NOMO-1 treated with dmso at 0.1 percent for 144 hours (cell line): ENCODE data around the gene PPP1R7.

Experiments
- DNase-seq: peaks from one replicate; lab custom pipeline; 2025; ENCODE audit not compliant: unreplicated experiment; lab: John Stamatoyannopoulos, UW

Gene PPP1R7

GRCh38 chr2:241120440-241120839 is 29.8 kb upstream of the PPP1R7 start:
- no peak for DNase-seq

GRCh38 chr2:241121008-241121407 is 29.3 kb upstream of the PPP1R7 start:
- DNase-seq: no peak

- DNase-seq: no peak
Observed at GRCh38 chr2:241122376-241123002, 27.8 kb upstream of the PPP1R7 start.

- DNase-seq: no peak
Observed at GRCh38 chr2:241123816-241124536, 26.3 kb upstream of the PPP1R7 start.

DNA sequence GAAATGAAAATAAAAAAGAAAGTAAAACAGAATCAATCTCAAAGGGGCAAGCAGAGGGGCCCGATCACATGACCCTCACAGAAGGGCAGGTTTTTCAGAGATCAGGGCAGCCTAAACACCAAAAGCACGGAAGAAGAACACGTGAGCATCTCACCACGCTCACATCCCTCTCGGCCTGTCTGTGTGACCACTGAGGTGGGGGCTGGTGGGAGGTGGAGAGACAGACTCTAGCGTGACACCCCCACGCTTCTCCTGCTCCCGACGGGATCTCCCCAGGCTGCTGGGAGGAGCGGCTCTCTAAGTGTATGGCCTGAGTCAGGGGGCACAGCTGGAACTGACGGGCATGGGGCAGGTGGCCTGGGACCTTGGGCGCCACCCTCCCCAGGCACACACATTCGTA is 24.6 kb upstream of the PPP1R7 start:
- no peak for DNase-seq

GRCh38 chr2:241126201-241126611 is 24.1 kb upstream of the PPP1R7 start:
- DNase-seq: no peak

DNA sequence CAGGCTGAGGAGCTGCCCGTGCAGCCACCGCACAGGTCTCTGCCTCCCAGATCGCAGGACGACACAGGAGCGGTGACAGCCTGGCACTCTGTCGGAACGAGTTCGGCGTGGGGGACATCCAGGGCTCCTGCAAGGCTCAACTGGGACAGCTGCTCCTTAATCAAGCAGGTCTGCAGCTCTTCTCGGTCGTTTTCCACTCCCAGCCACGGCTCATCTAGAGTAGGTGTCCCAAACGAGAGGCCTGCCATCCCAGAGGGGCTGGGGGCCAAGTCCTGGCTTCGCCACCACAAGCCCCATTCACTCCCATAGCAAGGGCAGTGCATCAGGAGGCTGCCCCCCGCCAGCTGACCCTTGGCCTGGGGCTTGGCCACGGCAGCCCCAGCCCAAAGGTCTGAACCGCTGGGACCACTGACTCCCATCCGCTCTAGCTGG is 23.5 kb upstream of the PPP1R7 start:
- DNase-seq: no peak

GRCh38 chr2:241128266-241128665 is 22.0 kb upstream of the PPP1R7 start:
- no peak for DNase-seq

- DNase-seq: no peak
Observed at GRCh38 chr2:241129086-241129871, 21.0 kb upstream of the PPP1R7 start.

- DNase-seq: no peak
Observed at GRCh38 chr2:241130316-241130715, 20.0 kb upstream of the PPP1R7 start.

DNA sequence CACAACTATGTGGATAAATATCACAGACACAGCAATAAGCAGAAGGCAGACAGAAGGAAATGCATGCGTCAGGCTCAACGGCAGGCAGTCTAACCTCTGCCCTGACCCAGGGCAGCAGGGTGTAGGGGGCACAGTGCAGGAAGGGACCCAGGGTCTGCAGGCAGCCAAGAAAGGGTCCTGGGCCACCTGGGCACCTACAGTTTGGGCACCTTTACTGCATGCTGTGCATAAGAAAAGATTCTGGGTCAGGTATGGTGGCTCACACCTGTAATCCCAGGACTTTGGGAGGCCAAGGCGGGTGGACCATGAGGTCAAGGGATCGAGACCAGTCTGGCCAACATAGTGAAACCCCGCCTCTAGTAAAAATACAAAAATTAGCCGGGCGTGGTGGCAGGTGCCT is 18.7 kb upstream of the PPP1R7 start:
- DNase-seq: no peak

DNA sequence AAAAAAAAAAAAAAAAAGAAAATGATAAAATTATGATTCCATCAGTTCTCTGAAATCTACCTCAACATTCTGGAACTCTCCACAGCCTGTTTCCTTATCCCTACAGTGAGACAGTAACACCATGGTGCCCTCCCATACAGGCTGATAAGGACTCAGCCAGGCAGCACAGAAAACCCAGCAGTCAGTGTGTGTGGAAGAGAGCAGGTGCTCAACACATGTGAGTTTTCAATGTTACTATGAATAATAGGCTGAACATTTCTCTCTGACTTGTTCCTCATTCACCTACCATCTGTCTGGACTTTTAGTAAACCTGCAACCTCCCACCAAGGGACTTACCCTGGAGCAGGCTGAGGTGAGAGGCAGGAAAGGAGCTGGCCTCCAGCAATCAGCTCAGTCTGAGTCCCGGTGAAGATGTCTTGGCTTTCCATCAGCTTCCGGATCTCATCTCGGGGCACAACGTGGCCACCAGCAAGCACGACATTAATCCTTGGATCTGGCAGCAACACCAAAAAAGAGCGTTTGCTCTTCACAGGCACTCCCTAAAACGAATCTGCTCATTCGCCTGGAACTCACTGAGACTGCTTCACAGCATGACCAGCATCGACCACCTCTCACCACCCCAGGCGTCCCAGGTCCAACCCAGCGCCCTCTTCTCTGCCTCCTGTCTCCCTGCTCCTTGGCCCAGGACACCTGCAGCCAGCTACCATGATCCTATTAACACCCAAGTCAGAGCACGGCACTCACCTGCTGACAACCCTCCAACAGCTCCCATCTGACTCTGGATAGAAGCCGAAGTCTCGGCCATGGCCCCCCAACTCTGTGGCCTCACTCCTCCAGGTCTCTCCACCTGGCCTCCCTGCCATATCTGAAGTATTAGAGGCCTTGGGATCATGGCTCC is 17.5 kb upstream of the PPP1R7 start:
- no peak for DNase-seq

DNA sequence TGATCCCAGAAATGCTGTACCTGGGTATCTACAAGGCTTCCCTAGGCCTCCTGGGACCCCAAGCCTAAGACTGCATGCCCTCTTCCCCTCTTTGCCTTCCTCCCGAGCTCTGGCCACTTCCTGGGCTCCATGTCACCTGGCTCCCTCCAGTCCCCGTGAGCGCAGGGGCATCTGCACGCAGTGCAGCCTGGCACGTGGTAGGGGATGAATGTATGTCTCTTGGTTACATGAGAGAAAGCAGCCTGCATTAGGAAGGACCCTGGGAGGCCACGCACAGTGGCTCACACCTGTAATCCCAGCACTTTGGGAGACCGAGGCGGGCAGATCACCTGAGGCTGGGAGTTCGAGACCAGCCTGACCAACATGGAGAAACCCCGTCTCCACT is 16.8 kb upstream of the PPP1R7 start:
- no peak for DNase-seq

DNA sequence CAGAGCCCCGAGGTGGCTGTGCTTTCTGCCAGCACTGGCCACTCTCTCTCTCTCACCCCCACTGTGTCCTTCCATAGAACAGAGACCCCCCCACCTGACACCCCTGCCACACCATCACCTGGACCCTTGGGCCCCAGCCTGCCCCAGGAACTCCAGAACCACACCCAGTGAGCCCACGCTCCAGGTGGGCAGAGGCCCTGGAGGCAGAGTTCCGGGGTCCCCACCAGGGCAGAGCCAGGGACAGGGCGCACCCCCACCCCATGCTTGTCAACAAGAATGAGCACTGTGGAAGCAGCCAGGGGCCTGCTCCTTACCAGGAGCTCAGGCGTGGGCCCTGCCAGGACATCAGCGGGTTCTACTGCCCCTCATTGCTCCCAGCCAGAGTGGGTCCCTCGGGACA is 15.6 kb upstream of the PPP1R7 start:
- no peak for DNase-seq

DNA sequence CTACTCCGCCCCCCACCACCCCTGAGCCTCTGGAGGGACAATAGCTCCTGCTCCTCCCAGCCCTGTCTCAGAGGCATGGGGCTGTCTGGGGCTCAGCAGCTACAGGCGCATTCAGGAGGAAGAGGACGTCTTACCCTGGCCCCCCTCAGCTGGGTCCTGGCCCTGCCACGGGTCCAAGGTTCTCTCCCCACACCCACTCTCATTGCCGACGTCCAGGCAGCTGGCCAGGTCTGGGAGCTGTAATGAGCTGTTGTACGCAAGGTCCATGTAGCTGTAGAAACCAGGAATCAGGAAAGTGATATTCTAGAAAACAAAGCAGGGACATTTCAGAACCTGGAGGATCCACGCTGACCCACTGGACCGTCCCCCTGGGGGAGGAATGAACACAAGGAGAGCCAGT is 14.5 kb upstream of the PPP1R7 start:
- DNase-seq: no peak

- no peak for DNase-seq
Observed at GRCh38 chr2:241136191-241136590, 14.1 kb upstream of the PPP1R7 start.

GRCh38 chr2:241136661-241137260 is 13.5 kb upstream of the PPP1R7 start:
- DNase-seq: no peak

DNA sequence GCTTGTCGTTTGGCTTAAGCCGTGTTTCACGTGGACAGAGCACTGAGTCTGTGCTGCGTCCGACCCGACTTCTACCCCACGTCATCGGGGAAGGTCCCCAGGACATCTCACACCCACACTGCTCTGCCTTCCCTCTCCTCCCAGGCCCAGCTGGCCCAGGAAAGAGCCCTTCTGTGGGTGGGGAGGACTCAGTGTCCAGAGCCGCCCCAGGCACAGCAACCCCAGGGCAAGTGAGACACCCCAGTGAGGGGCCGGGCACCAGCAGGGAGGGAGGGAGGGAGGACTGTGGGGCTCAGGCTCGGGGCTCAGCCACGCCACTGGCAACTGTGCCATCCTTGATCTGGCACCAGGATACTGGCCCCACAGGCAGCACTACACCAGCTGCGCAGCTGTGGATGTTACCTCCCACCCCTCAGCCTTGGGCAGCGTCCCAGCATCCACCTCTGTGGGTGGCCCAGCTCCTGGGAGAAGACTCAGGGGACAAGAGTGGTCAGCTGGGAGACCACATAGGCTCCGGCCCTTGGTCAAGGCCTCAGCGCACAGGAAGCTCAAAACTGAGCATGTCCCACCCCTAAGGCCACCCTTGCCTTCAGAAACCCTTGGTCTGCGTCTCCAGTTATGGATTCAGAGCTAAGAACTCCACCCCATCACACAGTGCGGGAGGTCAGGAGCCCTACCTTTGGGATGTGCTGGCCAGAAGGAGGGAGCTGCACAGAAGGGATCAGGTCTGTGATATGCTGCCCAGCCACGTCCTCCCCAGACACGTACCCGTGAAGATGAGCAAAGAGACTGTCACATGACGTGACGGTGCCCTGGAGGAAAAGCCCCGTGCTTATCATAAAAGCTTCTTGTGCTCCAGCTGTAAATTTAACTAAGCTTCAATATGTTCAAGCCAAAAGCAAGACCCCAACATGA is 12.7 kb upstream of the PPP1R7 start:
- no peak for DNase-seq

DNA sequence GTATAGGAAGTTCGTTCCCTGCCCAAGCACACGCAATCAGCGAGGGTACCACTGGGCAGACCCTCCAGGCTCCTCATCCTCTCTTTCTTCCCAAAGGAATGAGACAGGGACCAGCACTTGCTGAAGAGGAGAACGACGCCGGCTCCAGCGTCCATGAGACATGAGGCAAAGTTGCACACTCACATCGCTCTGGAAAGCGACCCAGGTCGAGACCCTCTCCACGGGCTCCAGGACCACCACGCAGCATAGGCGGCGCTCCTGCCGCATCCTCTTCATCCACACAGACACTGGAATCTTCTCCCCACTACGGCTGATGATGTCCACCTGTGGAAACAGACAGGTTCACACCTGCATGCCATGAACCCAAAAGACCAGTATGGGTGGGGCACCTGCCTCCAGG is 11.8 kb upstream of the PPP1R7 start:
- no peak for DNase-seq
